Activated T-cell treated with anti-CD3 and anti-CD28 coated beads for 4 hours (primary cell): Measurements from ENCODE around the gene PSMD5.

ENCODE experiments used
- DNase-seq: peaks from one replicate; pipeline ENCODE4 v3.0.0-alpha.2; 2020

Gene PSMD5

DNA sequence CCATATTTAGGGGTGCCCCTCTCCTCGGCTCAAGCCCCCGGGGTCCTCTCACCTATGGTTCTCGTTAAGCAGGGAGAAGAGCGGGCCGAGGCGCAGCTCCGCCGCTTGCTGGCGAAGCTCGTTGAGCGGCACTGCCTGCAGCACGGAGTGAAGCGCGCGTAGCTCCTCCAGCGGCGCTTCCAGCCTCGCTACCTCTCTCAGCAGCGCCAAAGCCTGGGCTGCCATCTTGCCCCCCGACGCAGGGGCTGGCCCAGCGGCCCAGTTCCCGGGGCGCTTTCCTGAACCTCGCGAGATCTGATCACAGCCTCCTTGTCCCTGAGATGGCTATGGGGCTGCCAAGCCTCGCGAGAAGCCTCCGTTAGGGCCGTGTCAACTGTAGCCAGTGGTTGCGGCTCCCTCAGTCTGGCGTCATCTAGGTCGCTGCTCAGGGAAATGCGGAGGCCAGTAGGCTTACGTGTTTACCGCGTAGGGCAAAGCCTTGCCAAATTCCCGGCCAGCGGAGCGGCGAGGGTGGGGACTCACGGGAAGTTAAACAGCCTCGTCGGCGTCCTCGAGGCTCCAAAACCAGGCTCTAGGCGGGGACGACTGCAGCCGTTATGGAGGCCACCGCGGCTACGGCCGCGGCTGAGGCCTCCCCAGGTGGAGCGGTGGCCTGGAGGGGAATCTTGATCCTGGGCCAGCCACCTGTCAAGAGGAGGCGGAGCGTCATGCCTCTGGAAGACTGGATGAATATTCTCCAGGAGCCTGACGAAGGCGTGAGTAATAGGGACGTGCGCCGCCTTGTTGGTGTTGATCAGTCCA lies at the start of gene PSMD5:
TSS of gene PSMD5 (minus strand) at position 238 of the 801 bp plus-strand sequence. CDS start at position 225, 13 bp downstream.
- DNase-seq: peak; percentile 91

DNA sequence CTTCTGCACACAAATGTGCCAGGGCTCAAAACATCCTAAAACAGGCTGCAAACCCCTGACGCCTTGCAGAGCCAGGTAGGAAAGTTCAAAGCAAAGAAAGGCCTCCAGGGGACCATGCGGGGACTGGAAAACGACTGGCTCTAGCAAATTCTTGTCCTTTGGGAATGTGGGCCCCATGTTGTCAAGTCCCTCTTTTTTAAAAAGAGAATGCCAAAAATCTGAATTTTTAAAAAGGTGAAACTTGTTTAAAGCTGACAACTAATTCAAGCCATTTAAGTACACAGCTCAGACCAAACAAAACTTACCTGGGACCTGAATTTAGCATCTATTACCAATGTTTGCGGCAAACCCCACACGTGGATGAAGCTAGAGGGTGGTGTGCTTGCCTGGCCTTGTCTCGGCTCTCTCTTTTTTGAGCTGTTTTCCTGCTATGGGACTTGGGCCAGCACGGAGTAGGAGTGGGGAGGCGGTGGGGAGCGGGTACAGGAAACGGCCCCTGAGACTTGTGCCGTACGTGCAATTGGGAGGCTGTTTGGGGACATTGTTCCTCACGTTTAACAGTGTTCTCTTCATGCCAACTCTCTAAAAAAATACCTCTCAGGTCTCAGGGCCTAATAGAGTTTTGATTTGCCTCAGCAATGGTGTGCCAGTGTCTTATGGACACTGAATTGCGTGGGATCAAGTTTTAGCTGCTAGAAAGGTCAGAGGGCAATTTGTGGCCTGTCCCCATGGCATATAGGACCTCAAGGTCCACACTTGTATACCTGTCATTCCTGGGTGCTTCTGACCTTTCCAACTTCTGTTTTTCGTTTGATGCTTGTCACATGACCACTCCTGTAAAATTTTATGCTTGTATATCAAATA lies 49.4 kb upstream of the PSMD5 start:
- DNase-seq: no peak

DNA sequence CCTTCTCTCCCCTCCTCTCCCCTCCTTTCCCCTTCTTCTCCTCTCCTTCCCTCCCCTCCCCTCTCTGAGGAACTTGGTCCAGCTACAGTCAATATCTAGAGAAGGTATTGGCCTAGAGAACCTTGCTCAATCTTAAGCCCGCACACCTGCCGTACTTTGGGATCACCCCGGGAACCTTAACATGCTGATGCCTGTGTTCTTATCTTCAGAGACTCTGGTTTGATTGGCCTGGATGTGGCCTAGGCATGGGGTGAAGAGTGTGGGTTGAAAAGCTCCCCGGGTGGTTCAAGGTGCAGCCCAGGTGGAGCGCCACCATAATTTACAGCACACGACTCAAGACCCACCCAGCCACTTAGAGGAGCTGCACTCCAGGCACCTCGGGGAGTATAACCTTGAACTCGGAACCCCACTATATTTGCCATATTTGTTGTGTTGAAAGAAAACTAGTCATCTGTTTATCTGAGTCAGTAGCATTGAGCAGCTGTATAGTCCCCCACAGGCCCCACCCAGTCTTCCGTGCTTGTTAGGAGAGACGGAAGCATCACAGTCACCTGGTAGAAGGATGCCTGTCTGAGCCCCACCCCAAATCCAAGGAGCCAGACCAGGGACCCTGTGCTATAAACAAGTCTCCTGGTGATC lies 48.6 kb upstream of the PSMD5 start:
- DNase-seq: no peak

DNA sequence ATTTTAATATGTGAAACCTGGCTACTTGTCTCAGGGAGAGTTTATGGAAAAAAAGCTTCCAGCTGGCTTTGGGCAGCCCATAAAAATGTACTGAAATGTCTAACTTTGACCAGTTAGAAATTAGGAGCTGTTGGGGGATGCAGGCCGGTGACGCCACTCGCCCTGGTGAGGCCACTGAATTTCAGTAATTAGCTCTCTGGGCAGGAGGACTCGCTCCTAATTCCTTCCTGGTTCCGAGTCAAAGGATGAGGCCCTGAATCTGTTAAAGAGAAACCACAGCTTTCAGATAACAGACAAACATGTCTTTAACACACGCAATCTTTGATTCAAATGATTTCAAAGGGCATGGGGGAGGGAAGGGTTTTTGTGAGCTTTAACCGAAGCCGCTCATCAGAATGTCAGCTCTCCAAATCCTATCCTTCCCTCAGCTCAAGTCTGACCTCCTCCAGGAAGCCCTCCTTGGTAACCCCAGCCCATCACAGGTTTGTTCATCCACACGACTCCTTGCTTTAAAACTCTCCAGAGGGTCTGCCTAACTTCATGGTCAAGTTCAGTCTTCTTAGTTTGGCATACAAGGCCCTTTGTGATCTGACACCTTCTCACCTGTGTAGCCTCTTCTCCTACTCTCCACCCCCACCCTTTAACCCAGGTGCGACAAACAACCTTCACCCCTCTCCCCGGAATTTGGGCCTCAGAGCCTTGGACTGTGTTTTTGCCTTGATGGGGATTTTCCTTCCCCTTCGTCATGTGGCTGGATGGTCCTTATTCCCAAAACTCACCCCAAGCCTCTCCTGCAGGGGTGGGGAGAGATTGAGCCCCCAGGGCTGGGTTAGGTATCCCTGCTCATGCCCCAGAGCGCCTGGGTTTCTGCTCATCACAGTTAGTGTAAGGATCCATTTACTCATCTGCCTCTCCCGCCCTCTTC lies 47.9 kb upstream of the PSMD5 start:
- no peak for DNase-seq

DNA sequence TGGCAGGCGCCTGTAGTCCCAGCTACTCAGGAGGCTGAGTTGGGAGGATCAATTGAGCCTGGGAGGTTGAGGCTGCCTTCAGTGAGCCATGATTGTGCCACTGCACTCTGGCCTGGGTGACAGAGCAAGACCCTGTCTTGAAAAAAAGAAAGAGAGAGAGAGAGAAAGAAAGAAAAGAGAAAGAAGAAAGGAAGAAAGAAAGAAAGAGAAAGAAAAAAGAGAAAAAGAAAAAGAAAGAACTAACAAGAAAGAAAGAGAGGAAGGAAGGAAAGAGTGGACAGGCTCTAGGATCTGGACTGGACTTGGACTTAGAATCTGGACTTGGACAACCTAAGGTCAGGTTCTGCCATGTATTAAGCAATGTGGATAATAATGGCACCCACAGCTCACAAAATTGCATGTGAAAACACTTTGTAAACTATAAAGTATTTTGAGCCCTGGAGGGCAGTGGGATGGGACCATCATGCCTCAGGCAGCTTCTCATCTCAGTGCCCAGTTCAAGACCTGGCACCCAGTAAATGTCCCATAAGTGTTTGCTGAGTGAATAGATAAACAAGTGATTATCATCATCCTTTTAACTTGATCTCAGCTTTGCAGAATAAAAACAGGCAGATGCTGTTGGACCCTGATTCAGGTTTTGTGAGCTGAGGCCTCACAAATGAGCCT lies 47.0 kb upstream of the PSMD5 start:
- no peak for DNase-seq

DNA sequence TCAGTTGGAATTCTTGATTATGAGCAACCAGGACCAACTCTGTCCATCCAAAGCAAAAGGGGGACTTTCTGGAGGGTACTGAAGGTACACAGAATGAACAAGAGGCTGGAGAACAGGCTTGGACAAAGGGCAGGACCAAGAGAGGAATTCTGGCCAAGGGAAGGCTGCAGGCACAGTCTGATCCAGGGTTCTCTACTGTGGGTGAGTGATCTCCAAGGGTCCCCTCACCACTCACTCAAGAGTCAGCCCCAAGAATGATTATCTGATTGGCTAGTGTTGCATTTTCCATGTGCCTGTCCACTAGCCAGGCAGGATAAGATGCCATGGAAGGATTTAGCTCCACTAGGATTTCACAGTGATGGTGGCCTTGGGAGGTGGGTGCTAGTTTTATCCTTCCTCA lies 45.9 kb upstream of the PSMD5 start:
- no peak for DNase-seq

DNA sequence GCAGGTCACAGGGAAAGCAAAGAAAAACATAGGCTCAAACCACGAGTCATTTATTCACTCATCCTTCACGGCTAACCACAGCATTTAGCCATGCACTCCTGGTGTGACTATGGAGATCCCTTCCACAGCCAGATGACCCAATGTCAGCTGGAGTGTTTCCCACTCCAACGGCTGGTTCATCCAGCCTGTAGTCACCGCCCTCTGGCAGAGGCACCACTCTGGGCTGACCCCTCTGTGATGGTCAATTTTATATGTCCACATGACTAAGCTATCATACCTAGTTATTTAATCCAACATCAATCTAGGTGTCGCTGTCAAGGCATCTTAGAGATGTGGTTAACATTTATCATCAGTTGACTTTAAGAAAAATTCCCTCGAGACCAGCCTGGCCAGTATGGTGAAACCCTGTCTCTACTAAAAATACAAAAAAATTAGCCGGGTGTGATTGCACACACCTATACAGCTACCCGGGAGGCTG lies 43.8 kb upstream of the PSMD5 start:
- no peak for DNase-seq

DNA sequence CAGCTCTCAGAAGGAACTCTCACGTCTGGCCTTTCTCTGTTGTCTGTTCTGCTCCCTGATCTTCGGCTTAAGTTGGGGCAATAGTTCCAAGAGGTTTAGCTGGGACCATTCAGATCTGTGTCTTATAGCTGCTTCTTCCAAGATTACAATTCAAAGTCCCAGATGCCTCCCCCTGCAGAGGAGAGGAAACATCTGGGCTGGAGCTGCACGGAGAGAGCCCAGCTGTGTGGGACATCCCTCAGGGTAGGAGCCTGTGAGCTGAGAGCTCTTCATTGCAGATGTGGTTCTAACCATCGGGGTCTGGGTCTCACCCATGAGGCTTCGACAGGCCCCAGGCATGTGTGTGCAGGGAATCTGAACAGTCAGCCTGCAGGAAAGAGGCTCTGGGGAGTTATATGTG lies 43.2 kb upstream of the PSMD5 start:
- DNase-seq: no peak

DNA sequence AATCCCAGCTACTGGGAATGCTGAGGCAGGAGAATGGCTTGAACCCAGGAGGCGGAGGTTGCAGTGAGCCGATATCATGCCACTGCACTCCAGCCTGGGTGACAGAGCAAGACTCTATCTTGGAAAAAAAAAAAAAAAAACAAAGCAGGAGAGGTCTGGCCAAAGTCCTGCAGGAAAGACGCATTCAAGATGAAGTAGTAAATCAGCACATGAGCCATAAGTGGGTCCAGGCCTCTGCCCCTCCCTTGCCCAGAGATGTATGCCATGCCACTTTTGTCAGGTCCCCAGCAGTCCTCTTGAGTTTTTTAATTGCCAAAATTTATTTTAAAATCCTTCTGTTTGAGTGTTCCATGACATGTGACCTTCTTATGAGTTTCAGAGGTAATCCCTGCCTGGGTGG lies 42.7 kb upstream of the PSMD5 start:
- no peak for DNase-seq

DNA sequence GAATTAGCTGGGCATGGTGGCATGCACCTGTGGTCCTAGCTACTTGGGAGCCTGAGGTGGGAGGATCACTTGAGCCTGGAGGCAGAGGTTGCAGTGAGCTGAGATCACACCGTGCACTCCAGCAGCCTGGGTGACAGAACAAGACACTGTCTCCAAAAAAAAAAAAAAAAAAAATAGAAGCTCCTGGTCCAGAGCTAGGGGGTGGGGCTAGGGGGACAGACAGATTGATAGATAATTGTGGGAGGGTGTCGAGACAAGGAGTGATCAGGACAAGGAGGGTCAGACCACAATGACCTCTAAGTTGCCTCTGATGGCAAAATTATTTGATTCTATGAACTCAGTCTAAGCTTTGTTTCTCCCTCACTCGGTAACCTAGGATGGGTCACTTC lies 40.9 kb upstream of the PSMD5 start:
- DNase-seq: no peak

DNA sequence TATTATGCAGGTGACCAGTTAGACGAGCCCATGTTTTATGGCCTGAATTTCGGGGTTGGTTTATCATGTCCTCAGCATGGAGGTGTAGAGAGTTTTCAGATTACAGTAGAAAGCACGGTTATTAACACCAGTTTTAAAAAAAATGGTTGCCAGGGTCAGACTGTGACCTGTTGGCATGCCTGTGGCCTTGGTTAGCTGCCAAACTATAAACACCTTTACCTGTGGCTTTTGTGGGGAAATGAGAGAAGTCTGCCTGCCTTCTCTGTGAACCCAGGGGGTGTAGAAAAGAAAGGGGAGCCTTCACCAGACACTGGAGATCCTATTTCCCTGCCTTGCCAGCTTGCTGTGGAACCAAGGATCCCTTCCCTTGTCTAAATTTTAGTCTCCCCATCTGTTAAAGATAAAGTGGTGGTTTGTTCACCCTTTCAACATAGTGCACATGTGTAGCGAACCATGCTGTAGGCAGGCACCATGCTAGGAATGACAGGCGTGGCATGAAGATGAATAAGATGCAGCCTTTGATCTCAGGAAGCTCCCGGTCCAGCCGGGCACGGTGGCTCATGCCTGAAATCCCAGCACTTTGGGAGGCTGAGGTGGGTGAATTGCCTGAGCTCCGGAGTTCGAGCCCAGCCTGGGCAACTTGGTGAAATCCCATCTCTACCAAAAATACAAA lies 40.3 kb upstream of the PSMD5 start:
- DNase-seq: no peak

DNA sequence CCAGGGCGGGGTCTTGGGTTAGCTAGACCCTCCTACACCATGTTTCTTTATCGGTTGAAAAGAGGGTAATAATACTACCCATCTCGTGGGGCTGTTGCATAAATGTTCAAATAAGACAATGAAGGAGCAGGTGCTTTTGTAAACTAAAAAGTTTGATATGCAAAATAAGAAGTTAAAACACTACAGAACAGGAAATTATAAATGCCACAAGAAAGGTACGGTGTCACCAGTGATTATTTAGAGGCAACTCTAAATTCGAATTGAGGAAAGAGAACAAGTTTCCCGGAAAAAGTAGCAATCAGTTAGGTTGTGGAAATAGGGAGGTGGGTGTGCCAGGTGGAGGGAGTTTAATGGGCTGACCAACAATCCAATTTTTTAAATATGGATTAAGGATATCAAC lies 36.7 kb upstream of the PSMD5 start:
- no peak for DNase-seq

DNA sequence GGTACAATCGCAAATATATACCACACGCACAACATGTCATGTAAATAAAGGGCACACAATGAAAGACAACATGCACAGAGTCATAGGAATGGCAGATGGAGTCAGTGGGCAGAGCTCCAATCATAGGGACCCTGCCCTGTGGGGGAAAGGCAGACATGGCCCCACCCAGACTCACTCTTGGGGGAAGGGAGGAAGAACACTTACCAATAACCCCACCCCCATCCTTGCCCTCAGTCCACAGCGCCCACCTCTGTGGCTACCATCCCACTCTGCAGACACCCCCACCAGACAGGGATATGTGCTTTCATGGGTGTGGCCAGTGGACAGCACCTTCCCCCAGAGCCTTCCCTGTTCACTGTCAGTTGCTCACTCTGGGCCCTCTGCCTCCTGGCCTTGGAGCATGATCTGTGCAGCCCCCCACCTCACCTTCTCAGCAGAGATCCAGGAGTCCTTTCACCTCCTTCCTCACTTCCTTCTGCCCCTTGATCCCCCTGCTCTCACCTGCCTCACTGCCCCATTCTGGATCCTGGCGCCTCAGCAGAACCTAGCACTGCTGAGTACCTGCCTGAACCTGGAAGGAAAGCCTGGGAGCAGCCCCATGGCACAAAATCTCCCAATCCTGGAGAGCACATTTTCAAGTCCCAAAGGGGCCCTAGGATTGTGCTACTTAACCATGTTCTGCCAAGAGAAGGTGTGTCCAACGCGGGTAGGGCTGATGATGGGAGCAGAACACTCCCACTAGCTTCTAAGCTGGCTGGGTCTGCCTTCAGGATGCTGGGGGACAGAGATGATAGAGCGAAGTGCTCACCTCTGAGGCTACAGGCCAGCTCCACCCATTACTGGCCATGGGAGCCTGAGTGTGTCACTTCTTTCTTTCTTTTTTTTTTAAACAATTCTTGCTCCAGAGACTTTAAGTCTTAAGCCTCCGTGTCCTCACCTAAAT lies 35.7 kb upstream of the PSMD5 start:
- DNase-seq: no peak

DNA sequence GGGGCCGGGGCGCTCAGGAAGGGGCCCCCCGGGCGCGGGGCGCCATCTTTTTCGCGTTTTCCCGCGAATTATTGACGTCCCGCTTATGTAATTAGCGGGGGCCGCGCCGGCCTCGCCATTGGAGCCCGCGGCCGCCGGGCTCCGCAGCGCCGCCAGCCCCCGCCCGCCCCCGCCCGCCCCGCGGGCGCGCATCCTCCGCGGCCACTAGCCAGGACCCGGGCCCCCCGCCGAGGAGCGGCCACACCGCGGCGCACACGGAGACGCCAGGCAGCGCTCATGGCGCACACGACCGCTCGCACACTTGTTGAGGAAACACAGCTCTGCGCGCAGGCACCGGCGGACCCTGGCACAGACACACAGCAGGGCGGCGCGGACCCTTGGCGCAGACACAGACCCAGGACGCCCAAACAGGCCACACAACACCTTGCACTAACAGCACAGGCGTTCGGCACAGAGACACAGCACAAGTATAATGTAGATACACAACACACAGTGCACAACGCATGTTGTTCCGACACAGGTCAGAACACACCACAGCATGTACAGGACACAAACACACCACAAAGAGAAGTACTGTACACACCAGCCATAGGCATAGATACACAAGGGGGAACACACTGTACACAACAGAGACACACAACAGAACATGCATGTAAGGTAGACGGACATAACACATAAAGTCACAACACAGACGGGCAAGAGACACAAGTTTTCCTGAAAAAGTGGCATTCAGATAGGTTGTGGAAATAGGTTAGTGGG lies 34.7 kb upstream of the PSMD5 start:
- no peak for DNase-seq

DNA sequence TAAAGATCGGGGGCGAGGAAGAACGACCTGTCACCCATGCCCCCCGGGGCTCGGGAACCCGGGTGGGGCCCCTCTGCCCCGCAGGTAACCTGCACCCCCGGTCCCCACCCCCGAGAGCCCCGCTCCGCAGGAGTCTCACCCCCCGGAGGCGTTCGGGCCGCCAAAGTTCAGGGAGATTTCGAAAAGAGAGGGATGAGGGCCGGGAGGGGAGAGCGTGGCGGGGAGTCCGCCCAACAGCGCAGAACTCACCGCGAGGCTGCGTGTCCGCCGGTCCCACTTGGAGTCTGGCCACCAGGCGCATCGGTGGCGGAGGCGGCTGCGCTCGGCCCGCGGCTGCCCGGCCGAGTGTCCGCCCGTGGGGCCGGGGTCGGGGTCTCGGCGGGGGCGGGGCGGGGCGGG lies 34.1 kb upstream of the PSMD5 start, which contains the start of gene PHF19:
TSS of gene PHF19 (minus strand) at position 347 of the 399 bp plus-strand sequence. CDS start 2,447 bp downstream, outside the sequence.
- DNase-seq: no peak

DNA sequence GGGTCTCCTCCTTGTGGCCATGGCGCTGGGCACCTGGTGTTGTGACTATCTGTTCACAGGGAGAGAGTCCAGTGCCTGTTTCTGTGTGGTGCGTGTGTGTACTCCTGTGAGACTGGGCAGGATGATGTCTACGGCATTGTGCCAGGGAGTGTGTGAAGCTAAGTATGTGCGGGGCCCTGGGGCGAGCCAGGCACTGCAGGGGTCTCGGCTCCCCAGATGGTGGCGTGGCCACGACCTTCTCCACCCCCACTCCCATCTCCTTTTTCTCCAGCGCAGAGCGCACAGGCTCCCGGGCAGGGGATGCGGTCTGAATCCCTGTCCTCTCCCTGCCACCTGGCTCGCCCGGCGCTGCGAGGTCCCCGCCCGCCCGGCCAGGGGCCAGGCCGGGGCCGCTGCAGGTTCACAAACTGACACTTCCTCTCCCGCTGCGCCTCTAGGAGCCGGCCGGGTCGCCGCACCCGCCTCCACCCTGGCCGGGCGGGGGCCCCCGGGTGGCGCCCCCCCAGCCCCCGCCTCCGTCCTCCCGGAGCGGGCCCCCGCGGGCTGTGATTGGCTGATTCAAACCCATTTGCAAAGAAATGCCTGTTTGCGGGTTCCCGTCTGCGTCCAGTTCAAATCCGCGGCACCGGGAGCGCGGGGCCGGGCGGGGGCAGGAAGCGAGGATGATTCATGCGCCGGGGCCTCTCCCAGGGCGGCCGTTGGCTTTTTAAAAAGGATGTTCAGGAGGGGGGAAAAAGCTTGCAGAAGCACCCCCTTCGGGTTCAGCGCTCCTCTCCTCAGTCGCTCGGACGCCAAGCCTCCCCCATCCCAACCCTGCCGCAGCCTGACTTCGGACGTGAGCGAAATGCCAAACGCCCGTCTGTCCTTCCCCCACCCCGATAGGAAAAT lies 33.5 kb upstream of the PSMD5 start:
- peak; percentile 65 for DNase-seq

DNA sequence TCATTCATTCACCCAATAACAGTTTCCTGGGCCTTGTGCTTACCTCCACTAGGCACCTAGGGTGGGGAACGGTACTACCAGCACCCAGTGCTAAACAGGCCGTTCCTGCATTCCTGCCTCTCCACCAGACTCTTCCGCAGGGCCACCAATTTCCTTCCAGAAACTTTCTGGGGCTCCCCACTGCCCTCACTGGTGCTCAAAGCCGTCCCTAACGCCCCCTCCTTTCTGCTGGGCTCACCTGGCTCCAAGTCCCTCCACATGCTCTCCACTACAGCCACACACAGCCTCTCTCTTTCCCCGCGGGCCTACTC lies 32.9 kb upstream of the PSMD5 start:
- DNase-seq: no peak

DNA sequence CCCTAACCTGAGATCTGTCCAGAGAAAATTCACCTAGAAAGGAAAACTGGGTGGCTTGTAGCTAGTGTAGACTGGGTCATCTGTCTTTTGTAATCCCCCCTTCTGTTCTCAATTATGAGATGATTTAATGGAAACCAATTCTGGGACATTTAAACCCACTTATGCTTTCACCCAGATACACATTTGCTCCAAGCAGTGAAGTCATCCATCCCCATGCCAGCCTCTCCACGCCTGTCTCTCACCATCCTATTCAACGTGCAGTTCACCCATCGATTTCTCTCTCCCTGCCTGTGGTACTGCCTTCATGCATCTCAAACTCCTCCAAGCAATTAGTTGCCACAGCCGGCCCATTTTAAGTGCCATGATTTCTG lies 32.5 kb upstream of the PSMD5 start:
- DNase-seq: no peak
